ENCODE results near the gene ACACA. TPM values are rescaled to one million over a fixed set of nuclear protein-coding genes. Genes with fewer than 3 reads are reported as not detected.

The ACACA gene
- polyA plus RNA-seq, 4 donors = 7.0 to 30.0 (median 16.6) TPM

GRCh38 chr17:37389160-37389559 lies 17.5 kb downstream of the ACACA start:
- Histone ChIP-seq H3K27me3 (ENCODE audit: control insufficient read depth in 3 of 3, insufficient read depth in 3 of 3, low read length in 3 of 3) (no peaks in the 10 kb centered on the region), H3K4me1 (ENCODE audit: control insufficient read depth in 3 of 3, insufficient read depth in 2 of 3, low read depth in 1 of 3, low read length in 2 of 3) (peaks cover 11 to 49% (median 16%) of the 10 kb centered on the region in 3 donors), H3K36me3 (ENCODE audit: control insufficient read depth in 3 of 3, insufficient read depth in 2 of 3, low read depth in 1 of 3, low read length in 3 of 3) (peaks cover 0 to 2% (median 2%) of the 10 kb centered on the region in 3 donors), H3K9me3 (ENCODE audit: control insufficient read depth in 2 of 2, insufficient read depth in 1 of 2, low read depth in 1 of 2, low read length in 1 of 2) (no peaks in the 10 kb centered on the region), H3K27ac (ENCODE audit: low read depth in 1 of 3, low read length in 2 of 3) (peak overlapping the region in 1 of 3 donors; percentile 20), H3K4me3 (ENCODE audit: low read depth in 1 of 3, low read length in 3 of 3) (no peak overlapping the region)
- WGBS, 3 donors = 41 to 69% (median 62%) methylated on average over 4 of the region's 4 CpGs
- no peak for FAIRE-seq
- DNase-seq = no peak

GRCh38 chr17:37388266-37388665 lies 18.4 kb downstream of the ACACA start:
- Histone ChIP-seq H3K4me3 (ENCODE audit: low read depth in 1 of 3, low read length in 3 of 3) (no peak overlapping the region), H3K27me3 (ENCODE audit: control insufficient read depth in 3 of 3, insufficient read depth in 3 of 3, low read length in 3 of 3) (no peaks in the 10 kb centered on the region), H3K27ac (ENCODE audit: low read depth in 1 of 3, low read length in 2 of 3) (peak overlapping the region in 1 of 3 donors; percentile 60), H3K4me1 (ENCODE audit: control insufficient read depth in 3 of 3, insufficient read depth in 2 of 3, low read depth in 1 of 3, low read length in 2 of 3) (peaks cover 11 to 49% (median 16%) of the 10 kb centered on the region in 3 donors), H3K9me3 (ENCODE audit: control insufficient read depth in 2 of 2, insufficient read depth in 1 of 2, low read depth in 1 of 2, low read length in 1 of 2) (no peaks in the 10 kb centered on the region), H3K36me3 (ENCODE audit: control insufficient read depth in 3 of 3, insufficient read depth in 2 of 3, low read depth in 1 of 3, low read length in 3 of 3) (peaks cover 0 to 3% (median 3%) of the 10 kb centered on the region in 3 donors)
- WGBS, 3 donors = 81 to 86% (median 86%) methylated on average over 3 of the region's 3 CpGs
- DNase-seq = no peak
- FAIRE-seq = no peak

GRCh38 chr17:37386462-37386861 lies 20.2 kb downstream of the ACACA start:
- 44 to 79% (median 65%) methylated on average over 5 of the region's 5 CpGs for WGBS, 3 donors
- H3K27ac ChIP-seq (ENCODE audit: low read depth in 1 of 3, low read length in 2 of 3) = no peak overlapping the region
- peaks cover 0 to 3% (median 1%) of the 10 kb centered on the region in 3 donors for H3K36me3 ChIP-seq (ENCODE audit: control insufficient read depth in 3 of 3, insufficient read depth in 2 of 3, low read depth in 1 of 3, low read length in 3 of 3)
- peaks cover 9 to 42% (median 12%) of the 10 kb centered on the region in 3 donors for H3K4me1 ChIP-seq (ENCODE audit: control insufficient read depth in 3 of 3, insufficient read depth in 2 of 3, low read depth in 1 of 3, low read length in 2 of 3)
- H3K4me3 ChIP-seq (ENCODE audit: low read depth in 1 of 3, low read length in 3 of 3) = no peak overlapping the region
- FAIRE-seq = no peak
- DNase-seq = no peak
- H3K9me3 ChIP-seq (ENCODE audit: control insufficient read depth in 2 of 2, insufficient read depth in 1 of 2, low read depth in 1 of 2, low read length in 1 of 2) = no peaks in the 10 kb centered on the region
- no peaks in the 10 kb centered on the region for H3K27me3 ChIP-seq (ENCODE audit: control insufficient read depth in 3 of 3, insufficient read depth in 3 of 3, low read length in 3 of 3)

- no peaks in the 10 kb centered on the region for H3K9me3 ChIP-seq (ENCODE audit: control insufficient read depth in 2 of 2, insufficient read depth in 1 of 2, low read depth in 1 of 2, low read length in 1 of 2)
- peak overlapping the region in 1 of 3 donors; percentile 55 for H3K27ac ChIP-seq (ENCODE audit: low read depth in 1 of 3, low read length in 2 of 3)
- peaks cover 0 to 5% (median 1%) of the 10 kb centered on the region in 3 donors for H3K36me3 ChIP-seq (ENCODE audit: control insufficient read depth in 3 of 3, insufficient read depth in 2 of 3, low read depth in 1 of 3, low read length in 3 of 3)
- peak; percentile 79 to 92 for DNase-seq
- H3K4me3 ChIP-seq (ENCODE audit: low read depth in 1 of 3, low read length in 3 of 3) = no peak overlapping the region
- no peaks in the 10 kb centered on the region for H3K27me3 ChIP-seq (ENCODE audit: control insufficient read depth in 3 of 3, insufficient read depth in 3 of 3, low read length in 3 of 3)
- no peak for FAIRE-seq
- H3K4me1 ChIP-seq (ENCODE audit: control insufficient read depth in 3 of 3, insufficient read depth in 2 of 3, low read depth in 1 of 3, low read length in 2 of 3) = peaks cover 9 to 42% (median 12%) of the 10 kb centered on the region in 3 donors
Observed at GRCh38 chr17:37385474-37385990, 21.1 kb downstream of the ACACA start.

GRCh38 chr17:37384560-37385149 lies 22.0 kb downstream of the ACACA start:
- WGBS, 3 donors = 13 to 53% (median 38%) methylated on average over 3 of the region's 3 CpGs
- no peak overlapping the region for H3K4me3 ChIP-seq (ENCODE audit: low read depth in 1 of 3, low read length in 3 of 3)
- H3K4me1 ChIP-seq (ENCODE audit: control insufficient read depth in 3 of 3, insufficient read depth in 2 of 3, low read depth in 1 of 3, low read length in 2 of 3) = peaks cover 9 to 42% (median 12%) of the 10 kb centered on the region in 3 donors
- H3K36me3 ChIP-seq (ENCODE audit: control insufficient read depth in 3 of 3, insufficient read depth in 2 of 3, low read depth in 1 of 3, low read length in 3 of 3) = peaks cover 0 to 6% (median 1%) of the 10 kb centered on the region in 3 donors
- H3K27me3 ChIP-seq (ENCODE audit: control insufficient read depth in 3 of 3, insufficient read depth in 3 of 3, low read length in 3 of 3) = no peaks in the 10 kb centered on the region
- no peaks in the 10 kb centered on the region for H3K9me3 ChIP-seq (ENCODE audit: control insufficient read depth in 2 of 2, insufficient read depth in 1 of 2, low read depth in 1 of 2, low read length in 1 of 2)
- no peak for DNase-seq
- peak overlapping the region in 2 of 3 donors; percentile 32 to 42 for H3K27ac ChIP-seq (ENCODE audit: low read depth in 1 of 3, low read length in 2 of 3)
- FAIRE-seq = no peak

GRCh38 chr17:37382056-37382455 lies 24.6 kb downstream of the ACACA start:
- H3K27ac ChIP-seq (ENCODE audit: low read depth in 1 of 3, low read length in 2 of 3) = no peak overlapping the region
- no peaks in the 10 kb centered on the region for H3K9me3 ChIP-seq (ENCODE audit: control insufficient read depth in 2 of 2, insufficient read depth in 1 of 2, low read depth in 1 of 2, low read length in 1 of 2)
- FAIRE-seq (no peak), DNase-seq (no peak)
- H3K4me3 ChIP-seq (ENCODE audit: low read depth in 1 of 3, low read length in 3 of 3) = no peak overlapping the region
- H3K4me1 ChIP-seq (ENCODE audit: control insufficient read depth in 3 of 3, insufficient read depth in 2 of 3, low read depth in 1 of 3, low read length in 2 of 3) = peaks cover 0 to 27% (median 11%) of the 10 kb centered on the region in 3 donors
- H3K36me3 ChIP-seq (ENCODE audit: control insufficient read depth in 3 of 3, insufficient read depth in 2 of 3, low read depth in 1 of 3, low read length in 3 of 3) = peaks cover 0 to 6% (median 1%) of the 10 kb centered on the region in 3 donors
- 88 to 90% (median 89%) methylated on average over 1 of the region's 1 CpG for WGBS, 3 donors
- H3K27me3 ChIP-seq (ENCODE audit: control insufficient read depth in 3 of 3, insufficient read depth in 3 of 3, low read length in 3 of 3) = no peaks in the 10 kb centered on the region

GRCh38 chr17:37375706-37376105 lies 30.9 kb downstream of the ACACA start, which contains the start of gene C17orf78:
TSS of gene C17orf78 (plus strand) at chr17:37375985. CDS start at chr17:37376093, 108 bp downstream.
- FAIRE-seq (no peak), DNase-seq (peak; percentile 70 to 83)
- Histone ChIP-seq H3K27me3 (ENCODE audit: control insufficient read depth in 3 of 3, insufficient read depth in 3 of 3, low read length in 3 of 3) (no peaks in the 10 kb centered on the region), H3K9me3 (ENCODE audit: control insufficient read depth in 2 of 2, insufficient read depth in 1 of 2, low read depth in 1 of 2, low read length in 1 of 2) (no peaks in the 10 kb centered on the region), H3K27ac (ENCODE audit: low read depth in 1 of 3, low read length in 2 of 3) (peak within 1 kb of the TSS; percentile 15 to 60 (median 48)), H3K4me1 (ENCODE audit: control insufficient read depth in 3 of 3, insufficient read depth in 2 of 3, low read depth in 1 of 3, low read length in 2 of 3) (peaks cover 0 to 13% (median 4%) of the 10 kb centered on the region in 3 donors), H3K36me3 (ENCODE audit: control insufficient read depth in 3 of 3, insufficient read depth in 2 of 3, low read depth in 1 of 3, low read length in 3 of 3) (peaks cover 0 to 3% (median 0%) of the 10 kb centered on the region in 3 donors), H3K4me3 (ENCODE audit: low read depth in 1 of 3, low read length in 3 of 3) (peak within 1 kb of the TSS in 1 of 3 donors; percentile 41)
- WGBS, 3 donors = 12 to 61% (median 39%) methylated on average over 7 of the region's 7 CpGs

GRCh38 chr17:37373530-37374159 lies 33.0 kb downstream of the ACACA start:
- Histone ChIP-seq H3K4me1 (ENCODE audit: control insufficient read depth in 3 of 3, insufficient read depth in 2 of 3, low read depth in 1 of 3, low read length in 2 of 3) (peaks cover 0 to 13% (median 0%) of the 10 kb centered on the region in 3 donors), H3K27me3 (ENCODE audit: control insufficient read depth in 3 of 3, insufficient read depth in 3 of 3, low read length in 3 of 3) (no peaks in the 10 kb centered on the region), H3K9me3 (ENCODE audit: control insufficient read depth in 2 of 2, insufficient read depth in 1 of 2, low read depth in 1 of 2, low read length in 1 of 2) (no peaks in the 10 kb centered on the region), H3K36me3 (ENCODE audit: control insufficient read depth in 3 of 3, insufficient read depth in 2 of 3, low read depth in 1 of 3, low read length in 3 of 3) (peaks cover 0 to 2% (median 0%) of the 10 kb centered on the region in 3 donors), H3K27ac (ENCODE audit: low read depth in 1 of 3, low read length in 2 of 3) (no peak overlapping the region), H3K4me3 (ENCODE audit: low read depth in 1 of 3, low read length in 3 of 3) (no peak overlapping the region)
- FAIRE-seq = no peak
- 0 to 11% (median 6%) methylated on average over 4 of the region's 4 CpGs for WGBS, 3 donors
- DNase-seq = peak; percentile 92
